ENCODE results near the gene RAB5B. TPM values are rescaled to one million over a fixed set of nuclear protein-coding genes. Genes with fewer than 3 reads are reported as not detected.
"Not testable (repeated sequence)": the region's sequence is repeated elsewhere in the genome, so short reads cannot be mapped to it uniquely, and the experiment has no call there.

Gene RAB5B
- total and polyA plus RNA-seq, 7 donors, result 82.8 to 113 (median 101) TPM

- H3K4me3 ChIP-seq, result peak within 1 kb of the TSS; percentile 56 to 94 (median 72)
- H3K27ac ChIP-seq, result peak within 1 kb of the TSS; percentile 91 to 96 (median 94)
- H3K36me3 ChIP-seq, result peaks cover 17 to 42% (median 19%) of the 10 kb centered on the region in 4 donors
- no peaks in the 10 kb centered on the region for H3K9me3 ChIP-seq
- WGBS, 2 donors, result 0% methylated on average over 50 of the region's 50 CpGs
- peak; percentile 90 to 100 (median 98) for TF ChIP-seq POLR2AphosphoS5 (IDR thresholded peaks at IDR 0.05)
- peak in 2 of 4 donors; percentile 32 to 52 for TF ChIP-seq EP300 (IDR thresholded peaks at IDR 0.05)
- TF ChIP-seq POLR2A (IDR thresholded peaks at IDR 0.05), result peak; percentile 97
- TF ChIP-seq, protein P1, sequence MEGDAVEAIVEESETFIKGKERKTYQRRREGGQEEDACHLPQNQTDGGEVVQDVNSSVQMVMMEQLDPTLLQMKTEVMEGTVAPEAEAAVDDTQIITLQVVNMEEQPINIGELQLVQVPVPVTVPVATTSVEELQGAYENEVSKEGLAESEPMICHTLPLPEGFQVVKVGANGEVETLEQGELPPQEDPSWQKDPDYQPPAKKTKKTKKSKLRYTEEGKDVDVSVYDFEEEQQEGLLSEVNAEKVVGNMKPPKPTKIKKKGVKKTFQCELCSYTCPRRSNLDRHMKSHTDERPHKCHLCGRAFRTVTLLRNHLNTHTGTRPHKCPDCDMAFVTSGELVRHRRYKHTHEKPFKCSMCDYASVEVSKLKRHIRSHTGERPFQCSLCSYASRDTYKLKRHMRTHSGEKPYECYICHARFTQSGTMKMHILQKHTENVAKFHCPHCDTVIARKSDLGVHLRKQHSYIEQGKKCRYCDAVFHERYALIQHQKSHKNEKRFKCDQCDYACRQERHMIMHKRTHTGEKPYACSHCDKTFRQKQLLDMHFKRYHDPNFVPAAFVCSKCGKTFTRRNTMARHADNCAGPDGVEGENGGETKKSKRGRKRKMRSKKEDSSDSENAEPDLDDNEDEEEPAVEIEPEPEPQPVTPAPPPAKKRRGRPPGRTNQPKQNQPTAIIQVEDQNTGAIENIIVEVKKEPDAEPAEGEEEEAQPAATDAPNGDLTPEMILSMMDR (IDR thresholded peaks at IDR 0.05), result peak in 1 of 4 experiments; percentile 40
- peaks cover 0 to 20% (median 19%) of the 10 kb centered on the region in 4 donors for H3K4me1 ChIP-seq
- no peaks in the 10 kb centered on the region for H3K27me3 ChIP-seq
- intact Hi-C loops (cut with DNase I), result loop anchor here (1.0 to 10.0 kb wide), 5 partner anchors 45 to 299 kb away; partner anchors contain the start of genes GDF11, PA2G4, PYM1 and SMARCC2
- peak; percentile 98 for DNase-seq
Observed at GRCh38 chr12:56041552-56042429, 67.9 kb downstream of the RAB5B start, which contains the start of gene RPS26. TSS of gene RPS26 (plus strand) at chr12:56041918. CDS start at chr12:56042167, 249 bp downstream.

DNA sequence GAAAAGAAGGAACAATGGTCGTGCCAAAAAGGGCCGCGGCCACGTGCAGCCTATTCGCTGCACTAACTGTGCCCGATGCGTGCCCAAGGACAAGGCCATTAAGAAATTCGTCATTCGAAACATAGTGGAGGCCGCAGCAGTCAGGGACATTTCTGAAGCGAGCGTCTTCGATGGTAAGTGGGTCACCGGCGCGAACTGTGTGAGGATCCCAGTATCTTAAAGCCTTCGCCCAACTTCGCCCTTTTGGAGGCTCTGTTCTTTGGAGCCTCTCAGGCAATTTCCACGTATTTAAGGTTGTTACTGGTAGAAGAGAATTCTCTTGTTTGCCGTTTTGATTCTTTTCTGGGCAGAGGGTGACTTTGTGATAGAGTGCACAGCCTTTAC lies 68.5 kb downstream of the RAB5B start:
- intact Hi-C loops (cut with DNase I), result loop anchor here (1.0 to 10.0 kb wide), 3 partner anchors 62 to 300 kb away; partner anchors contain the start of genes GDF11, PA2G4 and SMARCC2
- Histone ChIP-seq H3K27ac (peak overlapping the region; percentile 91 to 96 (median 94)), H3K36me3 (peaks cover 17 to 36% (median 19%) of the 10 kb centered on the region in 4 donors), H3K4me3 (peak overlapping the region; percentile 56 to 94 (median 72)), H3K4me1 (peaks cover 0 to 25% (median 19%) of the 10 kb centered on the region in 4 donors)
- H3K9me3 ChIP-seq, H3K27me3 ChIP-seq, DNase-seq: not testable (repeated sequence)
- WGBS, 2 donors, result 1 to 2% methylated on average over 20 of the region's 20 CpGs

DNA sequence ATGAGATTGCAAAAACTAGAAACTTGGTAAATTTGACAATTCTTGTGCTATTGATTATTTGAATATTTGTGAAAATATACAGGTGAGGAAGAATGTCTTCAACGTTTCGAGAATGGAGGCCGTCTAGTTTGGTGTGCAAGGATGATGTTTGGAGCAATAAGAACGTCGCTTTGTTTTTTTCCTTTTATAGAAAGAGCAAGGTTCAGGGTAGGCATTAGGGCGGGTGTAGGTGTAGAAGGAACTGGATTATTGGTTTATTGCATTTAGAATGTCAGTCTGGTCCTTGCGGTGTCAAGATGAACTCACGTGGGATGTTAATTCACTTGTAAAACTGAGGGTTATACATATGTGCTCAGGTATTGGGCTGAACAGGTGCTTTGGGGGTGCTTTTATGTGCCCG lies 69.0 kb downstream of the RAB5B start:
- TF ChIP-seq POLR2A (IDR thresholded peaks at IDR 0.05), result no peak
- TF ChIP-seq, protein P1 (IDR thresholded peaks at IDR 0.05), result no peak
- no peak for TF ChIP-seq POLR2AphosphoS5 (IDR thresholded peaks at IDR 0.05)
- TF ChIP-seq EP300 (IDR thresholded peaks at IDR 0.05), result no peak
- H3K27ac ChIP-seq, result peak overlapping the region; percentile 91 to 96 (median 94)
- WGBS, 2 donors, result 6 to 35% methylated on average over 9 of the region's 9 CpGs
- H3K27me3 ChIP-seq, result no peaks in the 10 kb centered on the region
- peaks cover 17 to 32% (median 19%) of the 10 kb centered on the region in 4 donors for H3K36me3 ChIP-seq
- intact Hi-C loops (cut with DNase I), result loop anchor here (1.0 to 10.0 kb wide), 3 partner anchors 61 to 301 kb away; partner anchors contain the start of genes GDF11, PA2G4 and SMARCC2
- H3K4me1 ChIP-seq, result peaks cover 0 to 25% (median 19%) of the 10 kb centered on the region in 4 donors
- no peaks in the 10 kb centered on the region for H3K9me3 ChIP-seq
- no peak for DNase-seq
- H3K4me3 ChIP-seq, result peak overlapping the region; percentile 56 to 94 (median 72)

Other genes with a start within 250 kb of the RAB5B start
- gene CD63, start 245.1 kb upstream of the RAB5B start, total RNA-seq, result 100 to 1,000 TPM; 670 to 933 (median 849) TPM
- 1,000 to 10,000 TPM in 1 of 3 donors, 100 to 1,000 TPM in 2; 450 to 1,058 (median 486) TPM for gene CD63, start 245.1 kb upstream of the RAB5B start, polyA plus RNA-seq
- 10 to 100 TPM in 1 of 4 donors, 1 to 10 TPM in 3; 4.3 to 12.2 (median 4.6) TPM for gene GDF11, start 231.0 kb upstream of the RAB5B start, total RNA-seq
- gene GDF11, start 231.0 kb upstream of the RAB5B start, polyA plus RNA-seq, result 1 to 10 TPM; 1.2 to 3.9 (median 2.4) TPM
- 10 to 100 TPM; 49.0 to 81.9 (median 76.9) TPM for gene SARNP, start 156.4 kb upstream of the RAB5B start, total RNA-seq
- gene SARNP, start 156.4 kb upstream of the RAB5B start, polyA plus RNA-seq, result 100 to 1,000 TPM in 2 of 3 donors, 10 to 100 TPM in 1; 93.1 to 106 (median 104) TPM
- gene ORMDL2, start 156.0 kb upstream of the RAB5B start, total RNA-seq, result 10 to 100 TPM in 2 of 4 donors, 1 to 10 TPM in 2; 9.1 to 18.1 (median 12.0) TPM
- 10 to 100 TPM; 18.0 to 64.6 (median 32.4) TPM for gene ORMDL2, start 156.0 kb upstream of the RAB5B start, polyA plus RNA-seq
- 10 to 100 TPM; 19.0 to 31.3 (median 25.4) TPM for gene DNAJC14, start 144.5 kb upstream of the RAB5B start, total RNA-seq
- 10 to 100 TPM; 13.2 to 27.2 (median 14.4) TPM for gene DNAJC14, start 144.5 kb upstream of the RAB5B start, polyA plus RNA-seq
- gene MMP19, start 131.1 kb upstream of the RAB5B start, total RNA-seq, result 10 to 100 TPM in 1 of 4 donors, 1 to 10 TPM in 3; 6.0 to 18.0 (median 7.5) TPM
- gene MMP19, start 131.1 kb upstream of the RAB5B start, polyA plus RNA-seq, result 1 to 10 TPM; 1.2 to 6.0 (median 2.1) TPM
- 10 to 100 TPM; 17.5 to 31.7 (median 27.6) TPM for gene PYM1, start 46.2 kb upstream of the RAB5B start, total RNA-seq
- 10 to 100 TPM; 59.9 to 93.9 (median 65.5) TPM for gene PYM1, start 46.2 kb upstream of the RAB5B start, polyA plus RNA-seq
- 10 to 100 TPM; 21.4 to 76.4 (median 49.1) TPM for gene DGKA, start 42.9 kb upstream of the RAB5B start, total RNA-seq
- 10 to 100 TPM; 43.0 to 97.8 (median 44.4) TPM for gene DGKA, start 42.9 kb upstream of the RAB5B start, polyA plus RNA-seq
- 1 to 10 TPM in 1 of 4 donors, under 1 TPM in 1, not detected in 2; 0.71 to 1.3 TPM for gene PMEL, start 8.0 kb upstream of the RAB5B start, total RNA-seq
- 1 to 10 TPM; 1.2 to 1.8 (median 1.7) TPM for gene PMEL, start 8.0 kb upstream of the RAB5B start, polyA plus RNA-seq
- gene CDK2, start 7.2 kb upstream of the RAB5B start, total RNA-seq, result 10 to 100 TPM; 11.4 to 27.7 (median 18.8) TPM
- 10 to 100 TPM in 2 of 3 donors, 1 to 10 TPM in 1; 7.2 to 23.4 (median 11.1) TPM for gene CDK2, start 7.2 kb upstream of the RAB5B start, polyA plus RNA-seq
- gene SUOX, start 23.2 kb downstream of the RAB5B start, total RNA-seq, result 10 to 100 TPM; 20.9 to 51.0 (median 25.4) TPM
- gene SUOX, start 23.2 kb downstream of the RAB5B start, polyA plus RNA-seq, result 10 to 100 TPM in 2 of 3 donors, 1 to 10 TPM in 1; 8.4 to 16.1 (median 15.0) TPM
- 10 to 100 TPM in 1 of 4 donors, 1 to 10 TPM in 3; 2.3 to 23.8 (median 4.9) TPM for gene IKZF4, start 47.0 kb downstream of the RAB5B start, total RNA-seq
- 1 to 10 TPM in 2 of 3 donors, under 1 TPM in 1; 0.92 to 2.4 (median 1.2) TPM for gene IKZF4, start 47.0 kb downstream of the RAB5B start, polyA plus RNA-seq
- 1,000 to 10,000 TPM in 2 of 4 donors, 100 to 1,000 TPM in 2; 130 to 3,746 (median 1,580) TPM for gene RPS26, start 67.8 kb downstream of the RAB5B start, total RNA-seq
- gene RPS26, start 67.8 kb downstream of the RAB5B start, polyA plus RNA-seq, result 1,000 to 10,000 TPM; 1,901 to 2,147 (median 2,067) TPM
- gene ERBB3, start 106.1 kb downstream of the RAB5B start, total RNA-seq, result 10 to 100 TPM; 10.2 to 21.4 (median 19.0) TPM
- 10 to 100 TPM; 31.8 to 69.8 (median 37.0) TPM for gene ERBB3, start 106.1 kb downstream of the RAB5B start, polyA plus RNA-seq
- gene PA2G4, start 130.5 kb downstream of the RAB5B start, total RNA-seq, result 100 to 1,000 TPM in 3 of 4 donors, 10 to 100 TPM in 1; 52.9 to 157 (median 110) TPM
- gene PA2G4, start 130.5 kb downstream of the RAB5B start, polyA plus RNA-seq, result 100 to 1,000 TPM in 1 of 3 donors, 10 to 100 TPM in 2; 68.4 to 136 (median 73.9) TPM
- 1,000 to 10,000 TPM; 1,926 to 5,407 (median 3,655) TPM for gene RPL41, start 142.6 kb downstream of the RAB5B start, total RNA-seq
- gene RPL41, start 142.6 kb downstream of the RAB5B start, polyA plus RNA-seq, result 1,000 to 10,000 TPM; 6,021 to 9,845 (median 6,338) TPM
- 1 to 10 TPM; 3.9 to 6.9 (median 4.8) TPM for gene ZC3H10, start 144.2 kb downstream of the RAB5B start, total RNA-seq
- gene ZC3H10, start 144.2 kb downstream of the RAB5B start, polyA plus RNA-seq, result 1 to 10 TPM; 1.2 to 3.8 (median 1.4) TPM
- gene ESYT1, start 154.2 kb downstream of the RAB5B start, total RNA-seq, result 100 to 1,000 TPM in 1 of 4 donors, 10 to 100 TPM in 3; 67.6 to 102 (median 88.7) TPM
- gene ESYT1, start 154.2 kb downstream of the RAB5B start, polyA plus RNA-seq, result 10 to 100 TPM in 2 of 3 donors, 1 to 10 TPM in 1; 9.0 to 73.9 (median 13.8) TPM
- gene MYL6B, start 178.5 kb downstream of the RAB5B start, total RNA-seq, result 10 to 100 TPM; 37.7 to 90.6 (median 64.1) TPM
- gene MYL6B, start 178.5 kb downstream of the RAB5B start, polyA plus RNA-seq, result 10 to 100 TPM; 26.4 to 63.7 (median 32.3) TPM
- gene MYL6, start 184.3 kb downstream of the RAB5B start, total RNA-seq, result 1,000 to 10,000 TPM; 6,491 to 9,553 (median 8,571) TPM
- 1,000 to 10,000 TPM; 3,150 to 7,537 (median 5,524) TPM for gene MYL6, start 184.3 kb downstream of the RAB5B start, polyA plus RNA-seq
- gene SMARCC2, start 215.4 kb downstream of the RAB5B start, total RNA-seq, result 100 to 1,000 TPM in 1 of 4 donors, 10 to 100 TPM in 3; 55.7 to 135 (median 70.7) TPM
- 10 to 100 TPM; 18.0 to 44.4 (median 18.3) TPM for gene SMARCC2, start 215.4 kb downstream of the RAB5B start, polyA plus RNA-seq
- 100 to 1,000 TPM in 1 of 4 donors, 10 to 100 TPM in 3; 59.9 to 109 (median 78.0) TPM for gene RNF41, start 247.8 kb downstream of the RAB5B start, total RNA-seq
- gene RNF41, start 247.8 kb downstream of the RAB5B start, polyA plus RNA-seq, result 10 to 100 TPM; 18.5 to 27.0 (median 25.2) TPM

All from sigmoid colon (tissue), 7 donors.